HepG2 (cell line): ENCODE results near the gene CALN1. TPM values are rescaled to one million over a fixed set of nuclear protein-coding genes. Genes with fewer than 3 reads are reported as not detected.

ENCODE experiments used
- ATAC-seq: fragments of 200-7000 bp; cut with Tn5 transposase; 3 replicates; pipeline ENCODE4 v1.9.1; 2020; ENCODE audit warnings: mild to moderate bottlenecking, moderate library complexity
- BruUV-seq: library from RNA; stranded (reverse); fragments of 400-500 nt; replicated peaks from 2 replicates; lab custom pipeline; 2021; lab: Mats Ljungman, UMichigan
- CTCF ChIA-PET: fragments of 300-600 bp; formaldehyde crosslinking; extraction: SDS; loops from one replicate; lab custom pipeline; 2021; ENCODE audit warnings: low total read pairs, inconsistent platforms, low intra/inter-chr PET ratio; lab: Yijun Ruan, JAX
- POLR2A ChIA-PET: fragments of 350-600 bp; sonication (Branson Sonifier 250); formaldehyde crosslinking; loops from one replicate; lab custom pipeline; 2020; ENCODE audit warnings: antibody characterized with exemption, inconsistent platforms; lab: Yijun Ruan, JAX
- DNase-seq: peaks from one replicate; pipeline ENCODE4 v3.0.0-alpha.2; 2015; ENCODE audit warnings: low spot score
- FAIRE-seq: peaks from 3 replicates; lab custom pipeline; 2011; peaks lifted over from hg19 to GRCh38; lab: Jason Lieb, UNC
- H2AFZ ChIP-seq: one replicate; pipeline ENCODE4 v1.6.1; 2011; ENCODE audit warnings: low read length, inconsistent platforms
- H3K27ac ChIP-seq: fragments of 300-600 bp; 3 replicates; pipeline ENCODE4 v1.8.0; 2011; ENCODE audit warnings: mixed run types, mild to moderate bottlenecking, mixed read lengths, low read length, inconsistent platforms; ENCODE audit not compliant: insufficient read depth; ENCODE audit errors: extremely low read length
- H3K27me3 ChIP-seq, 2 experiments: fragments of 200-600 bp in 1 of 2; 2 replicates in 1 of 2; 3 replicates in 1 of 2; pipeline versions ENCODE4 v1.6.0 to v1.8.0; 2011; ENCODE audit warnings: low read length in 2 of 2, mild to moderate bottlenecking in 2 of 2, moderate library complexity in 2 of 2, inconsistent platforms in 1 of 2; ENCODE audit not compliant: insufficient read depth in 2 of 2, control insufficient read depth in 1 of 2
- H3K36me3 ChIP-seq, 2 experiments: fragments of 200-600 bp in 1 of 2; replicated peaks in 1 of 2; 2 replicates in 1 of 2; 3 replicates in 1 of 2; pipeline versions ENCODE4 v1.5.1 to v1.8.0; 2011; ENCODE audit warnings: low read length in 2 of 2, inconsistent platforms in 1 of 2; ENCODE audit not compliant: insufficient read depth in 2 of 2, control insufficient read depth in 1 of 2
- H3K4me1 ChIP-seq: 2 replicates; pipeline ENCODE4 v1.5.1; 2012; ENCODE audit warnings: low read length, inconsistent platforms; ENCODE audit not compliant: insufficient read depth
- H3K4me2 ChIP-seq: 2 replicates; pipeline ENCODE4 v1.6.0; 2011; ENCODE audit warnings: low read depth, low read length, inconsistent platforms
- H3K4me3 ChIP-seq, 3 experiments: fragments of 200-600 bp in 1 of 3; sonication (generic), shearing (Covaris generic) in 1 of 3; replicated peaks in 1 of 3; 2 replicates each; pipeline ENCODE4 v1.5.1; 2011 to 2016; ENCODE audit warnings: low read length in 3 of 3, inconsistent platforms in 2 of 3, low read depth in 2 of 3, mild to moderate bottlenecking in 2 of 3, control low read depth in 1 of 3, mixed read lengths in 1 of 3; ENCODE audit not compliant: insufficient read depth in 1 of 3
- H3K79me2 ChIP-seq: one replicate; pipeline ENCODE4 v1.6.1; 2011; ENCODE audit warnings: low read length, inconsistent platforms; ENCODE audit not compliant: insufficient read depth
- H3K9ac ChIP-seq: 2 replicates; pipeline ENCODE4 v1.6.0; 2011; ENCODE audit warnings: mild to moderate bottlenecking, low read depth, low read length, inconsistent platforms; ENCODE audit not compliant: insufficient read depth
- H3K9me3 ChIP-seq: 2 replicates; pipeline ENCODE4 v1.5.1; 2012; ENCODE audit warnings: mild to moderate bottlenecking, low read length
- H4K20me1 ChIP-seq: 2 replicates; pipeline ENCODE4 v1.6.0; 2011; ENCODE audit warnings: inconsistent platforms, mild to moderate bottlenecking, low read length, moderate library complexity; ENCODE audit not compliant: insufficient read depth
- ARID3A ChIP-seq: IDR thresholded peaks from 2 replicates; pipeline ENCODE4 v1.6.1; 2012; ENCODE audit warnings: low read depth, low read length, improper control_type of control experiment
- CENPX ChIP-seq: sonication (generic); formaldehyde crosslinking; IDR thresholded peaks from 2 replicates; pipeline ENCODE4 v1.9.0; 2021; ENCODE audit warnings: mild to moderate bottlenecking, missing genetic modification reagents, moderate library complexity
- FOSL1 ChIP-seq: sonication (generic); formaldehyde crosslinking; IDR thresholded peaks from 2 replicates; pipeline ENCODE4 v1.9.0; 2021; ENCODE audit warnings: missing genetic modification reagents, borderline replicate concordance
- HDAC1 ChIP-seq: sonication (generic); formaldehyde crosslinking; IDR thresholded peaks from 2 replicates; pipeline ENCODE4 v1.5.1; 2020; ENCODE audit warnings: mild to moderate bottlenecking, missing genetic modification reagents
- HDAC6 ChIP-seq: fragments of 200-600 bp; sonication (generic); IDR thresholded peaks from 2 replicates; pipeline ENCODE4 v1.7.0; 2017; ENCODE audit warnings: mild to moderate bottlenecking, antibody characterized with exemption, low read length, low read depth
- HNF4A ChIP-seq: sonication (generic); formaldehyde crosslinking; IDR thresholded peaks from 2 replicates; pipeline ENCODE4 v1.4.0; 2020; ENCODE audit warnings: missing genetic modification reagents
- MEIS2 ChIP-seq: sonication (generic); formaldehyde crosslinking; IDR thresholded peaks from 2 replicates; pipeline ENCODE4 v1.9.0; 2021; ENCODE audit warnings: mild to moderate bottlenecking, missing genetic modification reagents
- MIXL1 ChIP-seq: IDR thresholded peaks from 2 replicates; pipeline ENCODE4 v1.6.1; 2016
- POGZ ChIP-seq: sonication (generic); formaldehyde crosslinking; IDR thresholded peaks from 2 replicates; pipeline ENCODE4 v1.4.0; 2020; ENCODE audit warnings: mild to moderate bottlenecking, missing genetic modification reagents
- RARA ChIP-seq: IDR thresholded peaks from 2 replicates; pipeline ENCODE4 v1.6.1; 2016; ENCODE audit warnings: missing genetic modification reagents, missing compliant biosample characterization
- REL ChIP-seq: sonication (generic); formaldehyde crosslinking; conservative IDR thresholded peaks from 2 replicates; pipeline ENCODE4 v1.8.0; 2022; ENCODE audit warnings: mild to moderate bottlenecking, missing genetic modification reagents, moderate library complexity
- TRIM24 ChIP-seq: sonication (generic); formaldehyde crosslinking; IDR thresholded peaks from 2 replicates; pipeline ENCODE4 v1.8.0; 2022; ENCODE audit warnings: mild to moderate bottlenecking, missing genetic modification reagents
- ZNF230 ChIP-seq: sonication (generic); formaldehyde crosslinking; IDR thresholded peaks from 2 replicates; pipeline ENCODE4 v1.4.0; 2020; ENCODE audit warnings: mild to moderate bottlenecking, missing genetic modification reagents
- ZNF780A ChIP-seq: sonication (generic); formaldehyde crosslinking; IDR thresholded peaks from 2 replicates; pipeline ENCODE4 v1.8.0; 2022; ENCODE audit warnings: mild to moderate bottlenecking, missing genetic modification reagents, moderate library complexity
- ZNF816 ChIP-seq: sonication (generic); formaldehyde crosslinking; IDR thresholded peaks from 2 replicates; pipeline ENCODE4 v1.8.0; 2022; ENCODE audit warnings: missing genetic modification reagents, mild to moderate bottlenecking, borderline replicate concordance
- WGBS: methylation state at CpG from one replicate; pipeline ENCODE4 v1.1.6; 2017; ENCODE audit warnings: low lambda C conversion rate; 5-methylcytosine and 5-hydroxymethylcytosine counted together
- in situ Hi-C: cut with HindIII; loops from 2 replicates; pipeline ENCODE4 v1.10.0; 2017; ENCODE audit warnings: low pct_unique_long_range_greater_than_20kb; ENCODE audit not compliant: extremely low pct_ligation_motif_present
- intact Hi-C: fragments of 100-400 bp; cut with micrococcal nuclease; formaldehyde crosslinking; loops from one replicate; pipeline ENCODE4 v1.10.0; 2022; ENCODE audit not compliant: unreplicated experiment
- polyA plus RNA-seq, 8 experiments: library from polyadenylated mRNA; depleted of rRNA in 3 of 8; stranded (reverse) in 7 of 8; unstranded in 1 of 8; fragments of >200 nt; fragmentation: Illumina TruSeq in 4 of 8; extraction: Trizol in 4 of 8; gene quantifications; 2 replicates each; pipeline versions ENCODE4 v1.2.1 to v1.2.3, GENCODE V29; 2011 to 2016; ENCODE audit warnings: low read depth in 4 of 8, missing spikeins in 1 of 8, mixed read lengths in 1 of 8; ENCODE audit not compliant: insufficient read depth in 1 of 8
- total RNA-seq, 5 experiments: library from RNA; depleted of rRNA; stranded (reverse); fragments of >200 nt; fragmentation: Illumina TruSeq; extraction: Trizol; gene quantifications; 2 replicates each; pipeline ENCODE4 v1.2.3, GENCODE V29; 2016; ENCODE audit warnings: low read depth in 1 of 5
- TF ChIP-seq, protein P1 (sequence below): sonication (generic); formaldehyde crosslinking; conservative IDR thresholded peaks from 2 replicates; pipeline ENCODE4 v1.8.0; 2022; ENCODE audit warnings: mild to moderate bottlenecking, moderate library complexity, missing genetic modification reagents
- TF ChIP-seq, protein P2 (sequence below): IDR thresholded peaks from 2 replicates; pipeline ENCODE4 v1.6.1; 2012; ENCODE audit warnings: low read length, improper control_type of control experiment

Gene CALN1
- total and polyA plus RNA-seq, 2 of the 13 experiments (the other 11 are each of a cell fraction or from before 2014, with no cell fraction given): not detected

DNA sequence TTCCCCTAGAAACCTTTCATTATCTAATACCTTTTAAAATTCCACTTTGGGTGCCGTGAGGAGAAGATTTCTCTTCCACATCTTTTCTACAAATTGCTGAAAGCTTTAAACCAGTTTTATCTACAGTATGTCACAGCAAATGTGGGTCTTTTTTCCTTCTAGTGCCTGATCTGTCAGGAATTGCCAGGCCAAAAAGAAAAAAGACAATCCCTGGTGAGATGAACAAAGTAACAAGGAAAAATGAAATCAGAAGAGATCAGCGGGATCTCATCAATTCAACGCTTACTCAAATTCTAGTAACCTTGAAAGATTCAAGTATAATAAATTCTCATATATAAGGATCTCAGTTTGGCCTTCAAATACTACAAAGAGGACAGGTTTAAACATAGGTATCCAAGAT, 449.5 kb downstream of the CALN1 start:
- H3K4me2 ChIP-seq: no peak overlapping the region
- DNase-seq (no peak), ATAC-seq (no peak), FAIRE-seq (no peak)
- ChIA-PET CTCF (no interaction called here), POLR2A (no interaction called here)
- no peaks in the 10 kb centered on the region for H3K36me3 ChIP-seq
- no TSS peak for BruUV-seq
- H4K20me1 ChIP-seq: no peaks in the 10 kb centered on the region
- H3K27ac ChIP-seq: no peak overlapping the region
- H3K4me1 ChIP-seq: no peaks in the 10 kb centered on the region
- H3K27me3 ChIP-seq: no peaks in the 10 kb centered on the region
- no peak overlapping the region for H3K9ac ChIP-seq
- no peaks in the 10 kb centered on the region for H3K79me2 ChIP-seq
- no peak overlapping the region for H3K4me3 ChIP-seq
- H2AFZ ChIP-seq: no peak overlapping the region
- H3K9me3 ChIP-seq: no peaks in the 10 kb centered on the region
- intact Hi-C loops: no loop called here
- 2% methylated on average over 3 of the region's 3 CpGs for WGBS
- in situ Hi-C loops: no loop called here
- TF ChIP-seq HDAC1 (CRISPR knock-in tag) (no peak), HDAC6 (no peak), CENPX (CRISPR knock-in tag) (no peak), MEIS2 (CRISPR knock-in tag) (no peak), ZNF816 (no peak), TRIM24 (CRISPR knock-in tag) (no peak), MIXL1 (CRISPR knock-in tag) (no peak), FOSL1 (CRISPR knock-in tag) (no peak), HNF4A (no peak), ZNF230 (CRISPR knock-in tag) (no peak), ARID3A (no peak), ZNF780A (no peak), RARA (CRISPR knock-in tag) (no peak), REL (CRISPR knock-in tag) (no peak), POGZ (CRISPR knock-in tag) (no peak)
- TF ChIP-seq, protein P1, sequence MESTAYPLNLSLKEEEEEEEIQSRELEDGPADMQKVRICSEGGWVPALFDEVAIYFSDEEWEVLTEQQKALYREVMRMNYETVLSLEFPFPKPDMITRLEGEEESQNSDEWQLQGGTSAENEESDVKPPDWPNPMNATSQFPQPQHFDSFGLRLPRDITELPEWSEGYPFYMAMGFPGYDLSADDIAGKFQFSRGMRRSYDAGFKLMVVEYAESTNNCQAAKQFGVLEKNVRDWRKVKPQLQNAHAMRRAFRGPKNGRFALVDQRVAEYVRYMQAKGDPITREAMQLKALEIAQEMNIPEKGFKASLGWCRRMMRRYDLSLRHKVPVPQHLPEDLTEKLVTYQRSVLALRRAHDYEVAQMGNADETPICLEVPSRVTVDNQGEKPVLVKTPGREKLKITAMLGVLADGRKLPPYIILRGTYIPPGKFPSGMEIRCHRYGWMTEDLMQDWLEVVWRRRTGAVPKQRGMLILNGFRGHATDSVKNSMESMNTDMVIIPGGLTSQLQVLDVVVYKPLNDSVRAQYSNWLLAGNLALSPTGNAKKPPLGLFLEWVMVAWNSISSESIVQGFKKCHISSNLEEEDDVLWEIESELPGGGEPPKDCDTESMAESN: no peak
- TF ChIP-seq, protein P2, sequence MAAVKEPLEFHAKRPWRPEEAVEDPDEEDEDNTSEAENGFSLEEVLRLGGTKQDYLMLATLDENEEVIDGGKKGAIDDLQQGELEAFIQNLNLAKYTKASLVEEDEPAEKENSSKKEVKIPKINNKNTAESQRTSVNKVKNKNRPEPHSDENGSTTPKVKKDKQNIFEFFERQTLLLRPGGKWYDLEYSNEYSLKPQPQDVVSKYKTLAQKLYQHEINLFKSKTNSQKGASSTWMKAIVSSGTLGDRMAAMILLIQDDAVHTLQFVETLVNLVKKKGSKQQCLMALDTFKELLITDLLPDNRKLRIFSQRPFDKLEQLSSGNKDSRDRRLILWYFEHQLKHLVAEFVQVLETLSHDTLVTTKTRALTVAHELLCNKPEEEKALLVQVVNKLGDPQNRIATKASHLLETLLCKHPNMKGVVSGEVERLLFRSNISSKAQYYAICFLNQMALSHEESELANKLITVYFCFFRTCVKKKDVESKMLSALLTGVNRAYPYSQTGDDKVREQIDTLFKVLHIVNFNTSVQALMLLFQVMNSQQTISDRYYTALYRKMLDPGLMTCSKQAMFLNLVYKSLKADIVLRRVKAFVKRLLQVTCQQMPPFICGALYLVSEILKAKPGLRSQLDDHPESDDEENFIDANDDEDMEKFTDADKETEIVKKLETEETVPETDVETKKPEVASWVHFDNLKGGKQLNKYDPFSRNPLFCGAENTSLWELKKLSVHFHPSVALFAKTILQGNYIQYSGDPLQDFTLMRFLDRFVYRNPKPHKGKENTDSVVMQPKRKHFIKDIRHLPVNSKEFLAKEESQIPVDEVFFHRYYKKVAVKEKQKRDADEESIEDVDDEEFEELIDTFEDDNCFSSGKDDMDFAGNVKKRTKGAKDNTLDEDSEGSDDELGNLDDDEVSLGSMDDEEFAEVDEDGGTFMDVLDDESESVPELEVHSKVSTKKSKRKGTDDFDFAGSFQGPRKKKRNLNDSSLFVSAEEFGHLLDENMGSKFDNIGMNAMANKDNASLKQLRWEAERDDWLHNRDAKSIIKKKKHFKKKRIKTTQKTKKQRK: no peak
